ENCODE measurements around the gene ALK. TPM values are rescaled to one million over a fixed set of nuclear protein-coding genes. Genes with fewer than 3 reads are reported as not detected.

The ALK gene
- total RNA-seq, 3 donors from 2014 or later, result 0.07 to 2.4 (median 0.09) TPM

DNA sequence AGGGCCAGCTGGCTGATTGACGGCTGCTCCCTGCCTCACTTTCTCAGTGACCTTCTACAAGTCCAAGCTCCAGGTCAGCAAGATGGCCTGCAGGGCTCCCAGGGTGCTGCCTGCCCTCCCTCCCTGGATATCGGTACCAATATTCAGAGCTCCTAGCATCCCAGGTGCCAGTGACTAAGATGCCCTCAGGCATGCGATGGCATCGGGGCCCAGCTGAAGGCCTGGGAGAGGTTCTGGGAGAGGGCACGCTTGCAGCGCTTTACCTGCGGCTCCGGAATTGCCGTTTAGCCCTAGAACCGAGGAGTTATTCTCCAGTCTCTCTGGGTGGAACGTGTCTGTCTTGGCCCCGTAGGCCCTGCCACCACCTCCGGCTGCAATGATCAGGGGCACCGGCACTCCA is 689.3 kb downstream of the ALK start:
- intact Hi-C loops (cut with DNase I, micrococcal nuclease), result no loop called here
- no peak overlapping the region for H3K4me3 ChIP-seq
- H3K4me1 ChIP-seq (ENCODE audit: low read depth), result no peaks in the 10 kb centered on the region
- TF ChIP-seq, protein P1, sequence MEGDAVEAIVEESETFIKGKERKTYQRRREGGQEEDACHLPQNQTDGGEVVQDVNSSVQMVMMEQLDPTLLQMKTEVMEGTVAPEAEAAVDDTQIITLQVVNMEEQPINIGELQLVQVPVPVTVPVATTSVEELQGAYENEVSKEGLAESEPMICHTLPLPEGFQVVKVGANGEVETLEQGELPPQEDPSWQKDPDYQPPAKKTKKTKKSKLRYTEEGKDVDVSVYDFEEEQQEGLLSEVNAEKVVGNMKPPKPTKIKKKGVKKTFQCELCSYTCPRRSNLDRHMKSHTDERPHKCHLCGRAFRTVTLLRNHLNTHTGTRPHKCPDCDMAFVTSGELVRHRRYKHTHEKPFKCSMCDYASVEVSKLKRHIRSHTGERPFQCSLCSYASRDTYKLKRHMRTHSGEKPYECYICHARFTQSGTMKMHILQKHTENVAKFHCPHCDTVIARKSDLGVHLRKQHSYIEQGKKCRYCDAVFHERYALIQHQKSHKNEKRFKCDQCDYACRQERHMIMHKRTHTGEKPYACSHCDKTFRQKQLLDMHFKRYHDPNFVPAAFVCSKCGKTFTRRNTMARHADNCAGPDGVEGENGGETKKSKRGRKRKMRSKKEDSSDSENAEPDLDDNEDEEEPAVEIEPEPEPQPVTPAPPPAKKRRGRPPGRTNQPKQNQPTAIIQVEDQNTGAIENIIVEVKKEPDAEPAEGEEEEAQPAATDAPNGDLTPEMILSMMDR (IDR thresholded peaks at IDR 0.05), result no peak
- H3K9me3 ChIP-seq, result no peaks in the 10 kb centered on the region
- H3K36me3 ChIP-seq (ENCODE audit: low read depth), result no peaks in the 10 kb centered on the region
- ATAC-seq (no peak), DNase-seq (no peak)

DNA sequence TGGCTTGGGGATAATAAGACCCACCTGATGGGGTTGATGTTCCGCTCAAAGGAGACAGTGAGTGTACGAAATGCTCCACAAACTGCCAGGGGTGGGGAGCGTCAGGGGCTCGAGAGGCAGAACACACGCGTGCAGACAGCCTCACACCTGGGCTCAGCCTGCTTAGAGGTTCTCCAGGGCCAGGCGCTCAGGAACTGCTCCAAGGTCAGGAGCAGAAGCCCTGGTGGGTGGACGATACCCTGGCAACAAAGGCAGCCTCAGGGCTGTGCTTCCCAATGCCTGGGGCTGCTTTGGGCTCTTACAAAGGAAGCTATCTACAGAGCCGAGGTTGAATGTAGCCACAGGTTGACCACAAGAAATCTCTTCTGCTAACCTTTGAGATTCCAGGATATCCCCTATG is 691.7 kb downstream of the ALK start:
- Histone ChIP-seq H3K4me3 (no peak overlapping the region), H3K4me1 (ENCODE audit: low read depth) (no peaks in the 10 kb centered on the region), H3K36me3 (ENCODE audit: low read depth) (no peaks in the 10 kb centered on the region), H3K9me3 (no peaks in the 10 kb centered on the region)
- TF ChIP-seq, protein P1 (IDR thresholded peaks at IDR 0.05), result no peak
- DNase-seq (no peak), ATAC-seq (no peak)
- intact Hi-C loops (cut with DNase I, micrococcal nuclease), result no loop called here

DNA sequence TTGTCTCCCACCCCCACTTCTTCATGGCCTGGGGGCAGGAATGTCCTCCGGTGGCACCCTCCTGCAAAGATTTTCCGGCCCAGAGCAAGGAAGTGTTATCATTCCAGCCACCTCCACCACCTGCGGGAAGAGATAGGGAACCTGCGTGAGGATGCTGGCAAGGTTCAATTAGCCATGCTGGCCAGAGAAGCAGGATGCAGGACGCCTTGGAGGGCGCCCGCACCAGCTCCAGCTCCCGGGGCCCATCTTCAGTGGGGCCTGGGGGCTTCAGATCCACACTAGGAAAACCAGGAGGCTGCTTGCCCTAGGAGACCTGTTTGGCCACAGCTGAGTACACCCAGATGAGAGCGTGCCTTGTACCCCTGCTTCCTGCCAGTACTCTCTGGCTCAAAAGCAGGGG is 692.4 kb downstream of the ALK start:
- no peak overlapping the region for H3K4me3 ChIP-seq

DNA sequence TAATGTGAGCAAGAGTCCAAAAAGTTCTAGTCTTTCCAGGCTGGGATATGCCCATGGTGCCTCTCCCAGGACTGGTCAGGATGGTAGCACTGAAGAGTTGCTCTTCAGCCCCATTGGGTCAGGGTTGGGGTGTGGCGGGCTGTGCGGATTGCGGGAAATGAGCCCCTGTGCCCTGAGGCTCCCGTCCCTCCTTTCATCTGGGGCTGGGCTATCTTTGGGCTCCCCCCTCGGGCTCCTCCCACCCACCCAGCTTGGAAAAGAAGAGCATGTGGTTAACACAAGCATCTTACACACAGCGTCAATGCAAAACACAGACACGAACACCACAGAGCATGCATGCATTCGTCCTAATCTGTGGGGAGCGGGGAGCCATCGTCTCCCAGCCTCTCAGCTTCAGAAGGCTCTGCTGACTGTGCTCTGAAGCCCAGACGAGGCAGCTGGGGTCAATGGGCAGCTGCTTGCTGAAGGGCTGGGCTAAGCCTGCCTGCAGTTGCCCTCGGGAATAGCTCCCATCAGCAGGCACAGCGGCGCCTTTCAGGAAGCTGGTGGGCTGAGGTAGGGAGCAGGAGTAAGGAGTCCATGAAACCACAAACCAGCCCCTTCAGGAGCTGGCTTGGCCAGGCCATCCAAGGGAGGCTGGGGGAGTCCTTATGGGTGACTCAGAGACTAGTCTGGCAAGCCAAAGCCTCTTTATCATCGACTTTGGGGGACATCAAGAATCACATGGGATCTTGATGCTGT is 693.3 kb downstream of the ALK start:
- TF ChIP-seq, protein P1 (IDR thresholded peaks at IDR 0.05), result no peak
- Histone ChIP-seq H3K36me3 (ENCODE audit: low read depth) (no peaks in the 10 kb centered on the region), H3K4me3 (no peak overlapping the region), H3K9me3 (no peaks in the 10 kb centered on the region), H3K4me1 (ENCODE audit: low read depth) (no peaks in the 10 kb centered on the region)
- ATAC-seq, result no peak
- no peak for DNase-seq
- intact Hi-C loops (cut with DNase I, micrococcal nuclease), result no loop called here

More for the DNA sequence above, 692.4 kb downstream of the ALK start:
- no peaks in the 10 kb centered on the region for H3K36me3 ChIP-seq (ENCODE audit: low read depth)
- H3K4me1 ChIP-seq (ENCODE audit: low read depth), result no peaks in the 10 kb centered on the region
- DNase-seq, result no peak
- ATAC-seq, result no peak
- TF ChIP-seq, protein P1 (IDR thresholded peaks at IDR 0.05), result no peak
- intact Hi-C loops (cut with DNase I, micrococcal nuclease), result no loop called here
- no peaks in the 10 kb centered on the region for H3K9me3 ChIP-seq

DNA sequence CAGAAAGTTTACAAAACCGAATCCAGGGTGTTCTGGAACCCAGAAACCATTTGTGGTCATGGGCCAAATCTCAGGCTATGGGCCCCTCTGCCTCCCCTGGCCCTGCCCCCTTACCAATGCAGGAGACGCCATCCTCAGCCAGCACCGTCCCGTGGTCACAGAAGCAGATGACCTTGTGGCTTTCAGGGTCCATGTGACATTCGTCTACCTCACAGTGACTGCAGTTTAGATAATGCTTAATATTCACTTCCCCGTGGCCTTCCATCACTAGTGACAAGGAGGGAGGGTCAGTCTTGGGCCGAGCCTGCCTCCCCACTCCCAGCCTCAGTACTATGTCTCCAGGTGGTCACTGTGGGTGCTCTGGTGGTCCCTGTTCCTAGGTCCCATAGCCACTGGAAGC is 694.6 kb downstream of the ALK start:
- DNase-seq (no peak), ATAC-seq (no peak)
- Histone ChIP-seq H3K4me1 (ENCODE audit: low read depth) (no peaks in the 10 kb centered on the region), H3K4me3 (no peak overlapping the region), H3K36me3 (ENCODE audit: low read depth) (no peaks in the 10 kb centered on the region), H3K9me3 (no peaks in the 10 kb centered on the region)
- intact Hi-C loops (cut with DNase I, micrococcal nuclease), result no loop called here
- TF ChIP-seq, protein P1 (IDR thresholded peaks at IDR 0.05), result no peak

Data from mucosa of descending colon (tissue), 3 donors.